Left lung (tissue), 10 donors: ENCODE measurements around the gene PRKD2. TPM values are rescaled to one million over a fixed set of nuclear protein-coding genes. Genes with fewer than 3 reads are reported as not detected.

ENCODE experiments used
- ATAC-seq: fragments of 200-7000 bp; cut with Tn5 transposase; one replicate; pipeline ENCODE4 v1.9.1; 2020; ENCODE audit warnings: moderate library complexity
- DNase-seq, 4 donors: peaks; one replicate each; pipeline ENCODE4 v3.0.0-alpha.2; 2013 to 2020
- H3K27ac ChIP-seq, 2 donors: fragments of 200-600 bp; sonication (generic) in 1 of 2; one replicate each; pipeline versions ENCODE4 v1.5.0 to v1.8.0; 2020 to 2021
- H3K27me3 ChIP-seq, 2 donors: fragments of 200-600 bp; sonication (generic) in 1 of 2; one replicate each; pipeline versions ENCODE4 v1.5.0 to v1.8.0; 2020 to 2021
- H3K36me3 ChIP-seq, 2 donors: fragments of 200-600 bp; sonication (generic) in 1 of 2; one replicate each; pipeline versions ENCODE4 v1.5.0 to v1.8.0; 2020 to 2021
- H3K4me1 ChIP-seq, 2 donors: fragments of 200-600 bp; one replicate each; pipeline ENCODE4 v1.8.0; 2021
- H3K4me3 ChIP-seq, 2 donors: fragments of 200-600 bp; sonication (generic) in 1 of 2; one replicate each; pipeline versions ENCODE4 v1.5.0 to v1.8.0; 2020 to 2021; ENCODE audit warnings: mild to moderate bottlenecking in 1 of 2
- H3K9me3 ChIP-seq, 2 donors: fragments of 200-600 bp; sonication (generic) in 1 of 2; one replicate each; pipeline versions ENCODE4 v1.5.0 to v1.8.0; 2020 to 2021
- intact Hi-C, 2 donors: fragments of 100-400 bp; cut with DNase I; formaldehyde crosslinking; loops; one replicate each; pipeline versions ENCODE4 v1.11.2 to v1.14.2; 2022
- polyA plus RNA-seq, 6 donors: library from polyadenylated mRNA; unstranded; fragments of 120-200 nt; gene quantifications; one replicate each; pipeline ENCODE4 v1.2.1, GENCODE V29; 2013; ENCODE audit not compliant: insufficient read length in 6 of 6
- total RNA-seq, 2 donors: library from RNA; stranded (reverse); fragmentation: NEBNext Ultra II Directional; extraction: Animal tissue kit (Norgen Biotek cat#: 25700); gene quantifications; one replicate each; pipeline ENCODE4 v1.2.1, GENCODE V29; 2021
- TF ChIP-seq, protein P1 (sequence below), 2 donors: fragments of 200-600 bp; sonication (generic) in 1 of 2; IDR thresholded peaks; one replicate each; pipeline versions ENCODE4 v1.5.0 to v1.8.0; 2021; ENCODE audit warnings: antibody characterized with exemption in 2 of 2
- donor health status: DM: no; HTN: yes; CAD: no.
- donor health status: DM: no; HTN: no; CAD: no.

Gene PRKD2
- total and polyA plus RNA-seq, 8 donors: 37.8 to 61.4 (median 53.1) TPM

- no peak for DNase-seq
- no peak for ATAC-seq
- Histone ChIP-seq H3K4me1 (peaks cover 0 to 8% of the 10 kb centered on the region in 2 donors), H3K27me3 (no peaks in the 10 kb centered on the region), H3K4me3 (no peak overlapping the region), H3K36me3 (peaks cover 0 to 96% of the 10 kb centered on the region in 2 donors), H3K9me3 (no peaks in the 10 kb centered on the region), H3K27ac (no peak overlapping the region)
- TF ChIP-seq, protein P1, sequence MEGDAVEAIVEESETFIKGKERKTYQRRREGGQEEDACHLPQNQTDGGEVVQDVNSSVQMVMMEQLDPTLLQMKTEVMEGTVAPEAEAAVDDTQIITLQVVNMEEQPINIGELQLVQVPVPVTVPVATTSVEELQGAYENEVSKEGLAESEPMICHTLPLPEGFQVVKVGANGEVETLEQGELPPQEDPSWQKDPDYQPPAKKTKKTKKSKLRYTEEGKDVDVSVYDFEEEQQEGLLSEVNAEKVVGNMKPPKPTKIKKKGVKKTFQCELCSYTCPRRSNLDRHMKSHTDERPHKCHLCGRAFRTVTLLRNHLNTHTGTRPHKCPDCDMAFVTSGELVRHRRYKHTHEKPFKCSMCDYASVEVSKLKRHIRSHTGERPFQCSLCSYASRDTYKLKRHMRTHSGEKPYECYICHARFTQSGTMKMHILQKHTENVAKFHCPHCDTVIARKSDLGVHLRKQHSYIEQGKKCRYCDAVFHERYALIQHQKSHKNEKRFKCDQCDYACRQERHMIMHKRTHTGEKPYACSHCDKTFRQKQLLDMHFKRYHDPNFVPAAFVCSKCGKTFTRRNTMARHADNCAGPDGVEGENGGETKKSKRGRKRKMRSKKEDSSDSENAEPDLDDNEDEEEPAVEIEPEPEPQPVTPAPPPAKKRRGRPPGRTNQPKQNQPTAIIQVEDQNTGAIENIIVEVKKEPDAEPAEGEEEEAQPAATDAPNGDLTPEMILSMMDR (IDR thresholded peaks at IDR 0.05): no peak
- intact Hi-C loops: no loop called here
These were observed 23.2 kb downstream of the PRKD2 start for GRCh38 chr19:46693760-46694159.

GRCh38 chr19:46692918-46693722, 23.8 kb downstream of the PRKD2 start:
- TF ChIP-seq, protein P1 (IDR thresholded peaks at IDR 0.05): no peak
- intact Hi-C loops: no loop called here
- H3K4me1 ChIP-seq: peaks cover 0 to 6% of the 10 kb centered on the region in 2 donors
- no peak for ATAC-seq
- no peak for DNase-seq
- peaks cover 0 to 96% of the 10 kb centered on the region in 2 donors for H3K36me3 ChIP-seq
- no peak overlapping the region for H3K27ac ChIP-seq
- no peak overlapping the region for H3K4me3 ChIP-seq
- no peaks in the 10 kb centered on the region for H3K27me3 ChIP-seq
- H3K9me3 ChIP-seq: no peaks in the 10 kb centered on the region

- H3K4me1 ChIP-seq: no peaks in the 10 kb centered on the region
- no peak for DNase-seq
- ATAC-seq: no peak
- no peak overlapping the region for H3K27ac ChIP-seq
- H3K36me3 ChIP-seq: peaks cover 0 to 100% of the 10 kb centered on the region in 2 donors
- H3K27me3 ChIP-seq: no peaks in the 10 kb centered on the region
- H3K4me3 ChIP-seq: no peak overlapping the region
- no peaks in the 10 kb centered on the region for H3K9me3 ChIP-seq
- TF ChIP-seq, protein P1 (IDR thresholded peaks at IDR 0.05): no peak
- intact Hi-C loops: no loop called here
These were observed 25.0 kb downstream of the PRKD2 start for GRCh38 chr19:46691948-46692347.

DNA sequence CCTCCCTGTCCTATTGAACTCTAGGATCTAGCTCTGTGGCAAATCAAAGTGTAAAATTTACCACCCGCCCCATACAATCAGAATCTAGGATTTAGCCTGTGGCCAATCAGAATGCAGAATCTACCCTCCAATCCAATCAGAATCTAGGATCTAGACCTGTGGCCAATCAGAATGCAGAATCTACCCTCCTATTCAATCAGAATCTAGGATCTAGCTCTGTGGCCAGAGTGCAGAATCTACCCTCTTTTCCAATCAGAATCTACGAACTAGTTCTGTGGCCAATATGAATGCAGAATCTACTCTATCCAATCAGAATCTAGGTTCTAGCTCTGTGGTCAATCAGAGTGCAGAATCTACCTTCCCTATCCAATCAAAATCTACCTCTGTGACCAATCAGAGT, 25.8 kb downstream of the PRKD2 start:
- no peaks in the 10 kb centered on the region for H3K27me3 ChIP-seq
- peaks cover 0 to 100% of the 10 kb centered on the region in 2 donors for H3K36me3 ChIP-seq
- no peaks in the 10 kb centered on the region for H3K4me1 ChIP-seq
- DNase-seq: no peak
- H3K27ac ChIP-seq: no peak overlapping the region
- no peak for ATAC-seq
- no peaks in the 10 kb centered on the region for H3K9me3 ChIP-seq
- TF ChIP-seq, protein P1 (IDR thresholded peaks at IDR 0.05): no peak
- intact Hi-C loops: no loop called here
- H3K4me3 ChIP-seq: no peak overlapping the region

DNA sequence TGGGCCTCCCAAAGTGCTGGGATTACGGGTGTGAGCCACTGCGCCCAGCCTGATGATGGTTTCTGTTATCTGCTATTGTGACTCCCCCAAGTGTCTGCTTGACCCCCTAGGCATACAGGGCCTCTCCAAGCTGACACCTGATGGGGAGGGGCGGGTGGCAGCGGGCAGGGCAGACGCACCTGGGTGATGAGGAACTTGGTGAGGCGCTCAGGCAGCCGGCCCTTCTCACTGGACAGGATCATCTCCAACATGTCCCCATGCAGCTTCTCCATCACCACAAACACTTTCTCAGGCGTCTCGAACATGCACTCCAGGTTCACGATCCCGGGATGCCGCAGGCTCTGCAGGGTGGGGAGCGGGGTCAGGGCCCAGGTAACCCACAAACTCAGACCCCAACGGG, 27.6 kb downstream of the PRKD2 start:
- H3K9me3 ChIP-seq: no peaks in the 10 kb centered on the region
- no peaks in the 10 kb centered on the region for H3K27me3 ChIP-seq
- no peak for ATAC-seq
- TF ChIP-seq, protein P1 (IDR thresholded peaks at IDR 0.05): no peak
- peaks cover 0 to 100% of the 10 kb centered on the region in 2 donors for H3K36me3 ChIP-seq
- no peak overlapping the region for H3K27ac ChIP-seq
- intact Hi-C loops: no loop called here
- H3K4me3 ChIP-seq: no peak overlapping the region
- DNase-seq: no peak
- H3K4me1 ChIP-seq: no peaks in the 10 kb centered on the region
